CD4-positive, alpha-beta T cell treated with Interleukin-6 at 100 ng/mL for 8 hours (primary cell): ENCODE data around the gene STRA8.
"Not testable (repeated sequence)": the region's sequence is repeated elsewhere in the genome, so short reads cannot be mapped to it uniquely, and the experiment has no call there.

Experiments
- DNase-seq: peaks from one replicate; pipeline ENCODE4 v3.0.0-alpha.2; 2020; ENCODE audit warnings: mixed read lengths, low spot score

The STRA8 gene

DNA sequence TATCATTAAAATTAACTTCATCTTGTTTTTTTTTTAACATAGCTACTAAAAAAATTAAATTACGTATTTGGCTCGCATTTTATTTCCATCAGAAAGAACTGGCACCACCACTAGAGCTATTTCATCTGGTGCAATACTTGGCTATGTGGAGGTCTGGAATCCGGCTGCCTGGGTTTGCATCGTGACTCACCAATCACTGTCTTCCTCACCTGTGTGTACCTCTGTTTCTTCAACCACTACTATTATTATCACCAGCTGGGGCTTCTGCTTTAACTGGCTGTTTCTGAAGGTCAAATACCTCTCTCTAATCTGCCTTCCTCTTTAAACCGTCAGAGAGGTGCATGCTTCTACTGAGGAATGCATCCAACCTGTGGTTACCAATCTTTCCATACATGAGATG, 28.8 kb upstream of the STRA8 start:
- DNase-seq: no peak

DNA sequence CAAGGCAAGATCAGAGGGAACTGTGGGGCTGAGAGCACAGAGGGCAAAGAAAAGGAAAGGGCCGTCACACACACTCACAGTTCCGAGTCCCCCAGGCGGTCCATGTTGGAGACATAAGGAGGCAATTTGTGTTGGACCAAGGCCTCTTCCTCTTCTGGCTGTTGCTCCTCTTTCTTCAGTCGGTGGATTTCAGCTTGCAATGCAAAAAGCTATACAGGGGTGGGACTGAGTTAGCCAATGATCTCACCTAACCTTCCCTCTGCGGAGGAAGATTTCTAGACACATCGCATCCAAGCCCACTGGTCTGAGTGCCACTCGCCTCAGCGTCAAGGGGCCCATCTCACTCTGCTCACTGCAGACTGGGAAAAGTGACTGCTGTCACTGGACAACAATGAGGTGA, 27.8 kb upstream of the STRA8 start:
- DNase-seq: no peak

DNA sequence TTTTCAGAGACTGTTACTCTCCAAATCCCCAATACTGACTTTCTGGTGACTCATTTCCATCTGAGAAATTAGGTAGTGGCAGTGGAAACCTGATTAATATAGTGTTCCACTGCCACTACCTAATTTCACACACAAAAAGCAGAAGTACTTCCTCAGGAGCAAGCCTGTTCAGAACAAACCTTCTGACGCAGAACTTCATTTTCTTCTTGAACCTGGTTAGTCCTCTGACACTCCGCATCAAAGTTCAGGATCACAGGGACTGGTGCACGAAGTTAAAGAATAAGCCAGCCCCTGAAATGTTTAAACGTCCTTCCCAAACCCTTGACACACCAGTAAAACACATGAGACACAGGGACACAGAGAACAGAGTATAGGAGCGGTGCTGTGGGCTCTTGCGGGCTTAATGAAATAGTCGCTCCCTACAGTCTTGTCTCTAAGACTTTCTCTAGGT, 26.7 kb upstream of the STRA8 start:
- DNase-seq: no peak

DNA sequence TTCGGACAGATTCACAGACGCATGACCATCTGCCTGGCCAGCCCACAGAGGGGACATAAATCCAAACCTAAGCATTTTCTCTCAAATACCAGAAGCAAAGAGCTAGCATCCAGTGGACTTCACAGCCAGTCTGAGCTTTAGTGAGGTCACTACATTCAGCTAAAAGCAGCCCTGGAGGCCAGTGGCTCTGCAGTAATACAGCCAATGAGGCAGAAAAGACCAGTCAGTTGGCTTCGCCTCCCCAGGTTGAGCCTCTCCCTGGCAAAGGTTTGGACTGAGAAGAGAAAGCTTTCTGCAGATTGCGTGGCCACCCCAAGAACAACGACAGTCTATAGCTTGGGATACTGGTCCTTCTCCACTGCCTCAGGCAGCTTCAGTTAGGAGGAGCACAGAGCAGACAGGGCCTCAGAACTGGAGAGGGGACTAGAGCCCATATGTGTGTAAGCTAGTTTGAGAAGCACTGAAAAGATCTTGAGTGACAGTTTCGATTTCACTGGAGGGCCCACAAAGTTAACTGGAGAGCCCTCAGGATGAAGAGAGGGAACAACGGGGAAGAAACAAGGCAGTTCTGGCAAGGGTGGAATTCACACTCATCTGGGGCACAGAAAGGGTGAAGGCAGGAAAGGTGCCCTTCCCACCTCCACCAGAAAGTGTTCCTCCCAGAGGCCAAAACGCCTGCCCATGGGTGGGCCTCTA, 26.1 kb upstream of the STRA8 start:
- DNase-seq: no peak

DNA sequence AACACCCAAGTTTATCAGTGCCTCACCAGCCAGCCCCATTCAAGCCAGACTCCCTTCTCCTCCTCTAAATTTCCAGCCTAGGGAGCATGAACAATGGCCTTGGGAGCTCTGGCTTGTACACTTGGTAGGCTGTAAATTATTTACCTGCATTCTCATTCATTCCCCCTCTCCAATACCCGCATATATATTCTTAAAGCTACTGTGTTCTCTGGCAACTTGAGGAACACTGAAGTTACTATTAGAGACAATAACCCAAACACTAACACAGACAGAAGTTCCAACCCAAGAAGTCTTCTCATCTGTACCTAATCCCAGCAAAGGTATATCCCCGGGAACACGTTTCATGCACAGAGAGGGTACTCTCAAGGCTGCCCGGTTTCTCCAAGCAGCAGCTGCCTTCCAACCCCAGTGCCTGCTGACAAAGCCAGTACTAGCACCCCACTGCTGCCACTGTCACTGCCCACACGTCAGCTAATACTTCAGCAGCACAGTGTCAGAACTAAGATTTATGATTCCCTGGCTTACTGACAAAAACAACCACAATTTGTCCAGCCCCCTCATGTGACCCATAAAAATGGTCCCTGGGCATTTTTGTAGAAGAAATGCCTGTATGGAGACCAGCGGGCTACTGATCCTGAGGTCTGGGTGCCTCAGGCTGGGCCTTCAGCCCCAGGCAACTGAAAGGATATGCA, 25.4 kb upstream of the STRA8 start:
- no peak for DNase-seq

DNA sequence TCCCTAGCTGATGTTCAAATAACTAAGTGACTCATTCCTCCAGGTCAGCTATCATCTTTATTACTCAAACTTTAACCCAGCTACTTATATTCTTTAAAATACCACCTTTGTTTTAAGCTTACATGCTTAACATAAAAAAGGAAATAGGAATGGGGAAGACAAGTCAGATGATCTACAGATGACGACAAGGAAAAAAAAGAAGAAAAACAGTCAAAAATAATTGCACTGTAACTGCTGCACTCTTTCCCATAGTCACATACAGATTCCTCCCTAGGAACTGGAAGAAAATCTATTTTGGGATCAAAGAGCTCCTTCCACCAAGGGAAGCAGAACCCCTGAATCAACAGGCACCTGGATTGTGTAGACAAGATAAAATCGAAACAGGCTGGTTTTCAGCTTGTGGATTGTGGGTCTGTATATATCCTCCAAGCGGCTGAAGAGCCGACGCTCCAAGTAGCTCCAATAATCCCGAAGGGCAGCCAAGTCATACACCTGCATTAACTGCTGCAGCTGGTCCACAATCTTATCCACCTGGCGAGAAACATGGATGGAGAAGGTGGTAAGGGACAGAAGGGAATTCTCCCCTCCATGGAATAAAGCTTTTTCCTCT, 24.3 kb upstream of the STRA8 start:
- no peak for DNase-seq

DNA sequence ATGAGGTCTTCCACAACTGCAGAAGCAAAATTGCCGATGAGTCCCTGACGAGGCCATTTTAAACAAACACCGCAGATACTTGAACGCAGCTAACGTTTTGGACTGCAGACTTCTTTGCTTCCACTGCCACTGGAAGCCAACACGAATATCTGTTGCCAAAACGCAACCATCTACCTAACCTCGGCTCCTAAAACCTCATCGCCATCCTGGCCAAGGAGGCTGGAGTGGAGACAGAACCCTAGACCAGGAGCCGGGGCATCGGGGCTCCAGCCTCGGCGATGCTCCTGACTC, 22.8 kb upstream of the STRA8 start:
- no peak for DNase-seq

DNA sequence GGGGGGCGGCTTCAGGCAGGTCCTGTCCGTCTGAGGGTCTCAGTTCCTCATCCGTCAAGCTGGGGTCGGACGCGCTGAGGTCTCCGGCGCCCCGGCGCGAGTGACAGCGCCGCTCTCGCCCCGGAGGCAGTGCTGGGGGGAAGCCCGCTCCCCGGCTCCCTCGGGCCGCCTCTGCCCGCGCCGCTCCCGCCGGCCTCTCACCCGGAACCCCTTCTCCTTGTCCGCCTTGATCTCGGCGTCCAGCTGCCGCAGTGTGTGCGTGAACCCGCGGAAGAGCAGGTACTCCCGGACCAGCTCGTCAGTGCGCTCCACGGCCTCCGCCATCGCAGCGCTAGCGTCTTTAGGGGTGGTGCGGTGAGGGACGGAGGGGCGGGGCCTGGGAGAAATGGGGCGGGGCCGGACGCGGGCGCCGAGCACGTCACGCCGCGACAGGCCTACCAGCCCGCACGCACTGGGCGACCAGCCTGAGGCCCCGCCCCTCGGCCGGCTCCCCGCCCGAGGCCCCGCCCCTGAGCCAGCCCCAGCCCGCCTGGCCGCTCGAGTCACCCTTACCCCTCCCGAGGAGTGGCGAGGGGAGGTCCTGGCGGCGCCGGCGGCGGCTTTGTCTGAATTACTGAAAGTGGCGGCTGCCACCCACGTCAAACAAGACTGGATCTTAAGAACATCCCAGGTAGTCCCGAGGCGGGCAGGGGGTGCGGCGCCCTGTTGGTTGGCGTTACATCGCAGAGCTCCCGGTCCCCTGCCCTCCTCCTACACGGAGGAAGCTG, 22.3 kb upstream of the STRA8 start, which contains the start of gene WDR91:
Gene WDR91 (minus strand): TSS at position 348 of the 767 bp plus-strand sequence. CDS start 24 bp downstream, at position 324.
- DNase-seq: peak; percentile 97

DNA sequence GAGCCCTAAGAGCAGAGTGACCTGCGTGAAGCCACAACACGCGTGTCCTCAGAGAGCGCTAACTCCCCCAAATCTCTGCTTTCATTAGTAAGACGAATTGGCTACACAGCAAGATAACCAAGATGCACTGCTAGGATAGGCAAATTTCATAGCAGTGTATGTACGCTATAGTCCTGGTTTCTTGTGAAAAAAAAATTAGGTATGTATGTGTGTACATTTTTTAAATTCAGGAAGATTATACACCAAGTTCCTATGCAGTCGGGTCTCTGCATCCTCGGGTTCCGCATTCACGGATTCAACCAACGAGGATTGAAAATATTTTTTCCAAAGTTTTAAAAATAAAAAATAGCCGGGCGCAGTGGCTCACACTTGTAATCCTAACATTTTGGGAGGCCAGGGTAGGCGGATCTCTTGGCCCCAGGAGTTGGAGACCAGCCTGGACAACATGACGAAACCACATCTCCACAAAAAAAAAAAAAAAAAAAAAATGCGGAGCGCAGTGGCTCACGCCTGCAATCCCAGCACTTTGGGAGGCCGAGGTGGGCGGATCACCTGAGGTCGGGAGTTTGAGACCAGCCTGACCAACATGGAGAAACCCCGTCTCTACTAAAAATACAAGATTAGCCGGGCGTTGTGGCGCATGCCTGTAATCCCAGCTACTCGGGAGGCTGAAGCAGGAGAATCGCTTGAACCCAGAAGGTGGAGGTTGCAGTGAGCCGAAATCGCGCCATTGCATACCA, 21.5 kb upstream of the STRA8 start:
- not testable (repeated sequence) for DNase-seq

DNA sequence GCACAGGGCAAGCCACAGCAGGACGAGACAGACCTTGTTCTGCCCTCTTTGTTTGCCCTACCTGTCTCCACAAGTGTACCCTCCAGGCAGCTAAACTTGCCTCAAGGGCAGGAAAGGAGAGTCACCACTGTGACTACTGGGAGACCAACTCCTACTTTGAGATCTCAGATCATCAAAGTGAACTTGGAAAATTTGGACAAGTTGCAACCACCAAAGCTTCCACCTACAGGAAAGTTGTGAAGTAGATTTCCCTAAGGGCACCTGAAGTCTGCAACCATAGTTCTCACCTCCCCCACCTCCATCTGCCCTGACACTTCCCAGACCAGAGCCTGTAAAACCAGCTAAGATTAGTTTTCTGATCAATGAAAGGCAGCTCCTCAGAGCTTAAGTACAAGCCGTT, 19.8 kb upstream of the STRA8 start:
- no peak for DNase-seq

DNA sequence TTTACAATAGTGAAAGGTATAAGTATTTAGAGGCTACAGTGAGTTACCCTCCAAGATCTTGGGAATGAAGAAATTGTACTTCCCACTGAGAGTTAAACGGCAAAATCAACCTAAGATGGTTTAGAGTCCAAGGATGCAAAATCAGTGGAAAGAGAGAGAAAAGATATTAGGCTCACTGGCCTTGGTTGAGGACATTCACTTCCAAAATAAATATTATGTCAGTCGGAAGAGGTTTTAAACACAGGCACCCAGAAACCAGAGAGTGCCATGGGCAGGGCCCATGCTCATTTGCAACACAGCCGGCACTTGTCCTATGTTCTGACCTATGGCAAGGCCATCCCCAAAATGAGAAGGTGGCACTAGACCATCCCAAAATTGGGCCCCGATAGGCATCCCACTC, 18.5 kb upstream of the STRA8 start:
- DNase-seq: no peak

DNA sequence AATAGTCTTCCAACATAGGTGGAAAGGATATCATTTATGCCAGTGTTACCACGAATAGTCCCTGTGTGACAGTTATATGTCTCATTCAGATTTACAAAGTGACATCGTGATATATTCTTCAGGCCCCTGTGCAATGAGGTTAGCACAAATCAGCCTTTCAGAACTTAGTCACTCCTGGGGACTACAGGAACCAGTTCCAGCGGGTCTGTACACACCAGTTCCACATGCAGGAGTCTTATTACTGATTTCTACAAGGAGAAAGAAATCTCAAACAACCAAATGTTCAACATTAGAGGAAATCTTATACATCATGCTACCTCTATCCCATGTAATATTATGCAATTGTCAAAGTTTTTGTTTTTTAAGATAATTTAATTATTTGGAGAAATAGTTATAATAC, 17.9 kb upstream of the STRA8 start:
- no peak for DNase-seq

DNA sequence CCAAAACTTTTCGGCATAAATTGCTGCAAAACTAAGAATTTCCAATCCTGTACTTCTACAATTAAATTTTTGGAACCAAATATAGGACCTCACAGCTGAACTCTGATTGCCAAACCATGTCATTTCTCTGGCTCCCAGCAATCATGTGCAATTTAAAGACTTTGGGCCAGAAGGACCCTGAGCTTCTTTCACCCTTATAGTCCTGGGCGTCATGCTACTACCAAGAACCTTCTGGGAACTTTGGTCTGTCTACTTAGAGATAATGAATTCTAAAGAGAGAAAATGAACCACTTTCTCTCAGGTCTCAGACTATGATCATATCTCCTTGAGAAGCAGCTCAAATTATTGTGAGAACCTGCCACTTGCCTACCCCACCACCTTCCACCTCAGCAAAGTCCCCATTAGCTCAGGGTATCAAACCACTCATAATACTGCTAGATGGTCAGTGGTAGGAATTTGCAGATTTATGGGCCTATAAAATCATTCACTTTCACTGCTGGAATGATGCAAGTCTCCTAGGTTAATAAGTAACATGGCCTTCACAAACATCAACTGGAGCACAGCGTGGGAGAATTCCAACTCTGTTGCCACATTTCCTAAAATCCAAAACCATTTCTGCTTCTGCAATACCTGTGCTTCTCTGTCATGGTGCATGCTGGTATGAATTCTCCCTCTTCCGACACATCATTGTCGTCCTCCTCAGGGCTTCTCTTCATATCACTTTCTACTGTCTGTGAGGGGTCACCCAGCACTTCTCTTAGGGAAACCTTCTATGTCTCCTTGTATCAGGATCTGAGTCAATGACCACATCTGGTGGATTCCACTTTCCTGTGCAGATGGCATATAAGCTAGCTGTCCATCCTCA, 15.8 kb upstream of the STRA8 start:
- DNase-seq: no peak

DNA sequence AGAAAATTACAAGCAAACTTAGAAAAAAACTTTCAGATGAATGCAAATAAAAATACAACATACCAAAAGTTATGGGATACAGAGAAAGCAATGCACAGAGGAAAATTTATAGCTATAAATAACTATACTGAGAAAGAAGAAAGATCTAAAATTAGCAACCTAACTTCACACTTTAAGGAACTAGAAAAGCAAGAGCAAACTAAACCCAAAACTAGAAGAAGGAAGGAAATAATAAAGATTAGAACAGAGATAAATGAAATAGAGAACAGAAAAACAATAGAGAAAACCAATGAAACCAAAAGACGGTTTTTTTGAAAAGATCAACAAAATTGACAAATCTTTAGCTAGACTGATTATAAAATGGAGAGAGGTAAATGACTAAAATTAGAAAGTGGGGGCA, 9.6 kb upstream of the STRA8 start:
- DNase-seq: no peak

DNA sequence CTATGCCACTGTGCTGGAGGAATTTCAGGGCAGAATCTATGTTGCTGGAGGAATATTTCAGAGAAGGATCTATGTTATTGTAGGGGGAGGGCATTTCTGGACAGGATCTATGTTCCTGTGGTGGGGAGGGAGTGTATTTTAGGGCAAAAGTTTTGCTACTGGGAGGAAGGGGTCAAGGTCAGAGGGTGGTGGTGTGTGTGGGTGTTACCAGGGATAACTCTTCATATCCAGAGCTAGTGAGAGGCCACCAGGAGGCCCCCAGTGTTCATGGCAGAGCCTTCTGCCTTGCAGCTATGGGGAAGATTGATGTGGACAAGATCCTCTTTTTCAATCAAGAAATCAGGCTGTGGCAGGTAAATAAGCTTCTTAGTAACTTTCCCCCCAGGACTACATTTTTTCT, 2.0 kb upstream of the STRA8 start:
- no peak for DNase-seq

DNA sequence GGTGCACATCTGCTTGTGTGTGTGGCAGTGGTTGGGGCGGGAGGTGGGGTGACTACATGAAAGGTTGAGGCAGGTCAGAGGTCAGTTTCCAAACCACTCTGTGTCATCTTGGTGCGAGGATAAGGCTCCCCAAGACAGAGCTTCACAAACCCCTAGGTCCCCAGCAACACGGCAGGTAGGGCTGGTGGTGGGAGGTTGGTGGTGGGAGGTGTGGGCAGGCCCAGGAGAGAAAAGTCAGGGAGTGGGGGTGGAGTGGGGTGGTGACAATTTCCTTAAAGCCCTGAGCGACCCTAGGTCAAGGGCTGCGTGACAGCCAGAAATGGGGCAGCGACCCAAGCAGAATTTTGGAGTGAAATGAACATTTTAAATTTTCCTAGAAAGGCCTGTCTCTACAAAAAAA, 1.6 kb upstream of the STRA8 start:
- no peak for DNase-seq

DNA sequence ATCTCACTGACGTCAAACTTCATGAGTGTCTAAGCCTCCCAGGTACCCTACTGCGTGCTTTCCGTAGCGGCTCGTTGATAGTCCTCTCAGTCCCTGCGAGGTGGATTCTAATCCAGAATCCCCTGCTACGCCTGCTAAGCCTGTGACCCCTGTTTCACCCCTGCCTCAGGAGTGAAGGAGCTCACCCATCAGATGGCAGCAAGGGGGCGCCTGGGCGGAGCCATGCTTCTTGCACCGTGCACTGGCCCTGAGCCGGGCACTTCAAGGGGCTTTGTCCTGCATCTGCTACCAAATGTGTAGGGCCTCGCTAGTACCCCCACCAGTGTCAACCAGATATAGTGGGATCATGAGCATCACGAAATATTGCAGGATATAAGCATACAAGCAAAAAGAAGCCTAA, 918 bp upstream of the STRA8 start:
- DNase-seq: no peak

DNA sequence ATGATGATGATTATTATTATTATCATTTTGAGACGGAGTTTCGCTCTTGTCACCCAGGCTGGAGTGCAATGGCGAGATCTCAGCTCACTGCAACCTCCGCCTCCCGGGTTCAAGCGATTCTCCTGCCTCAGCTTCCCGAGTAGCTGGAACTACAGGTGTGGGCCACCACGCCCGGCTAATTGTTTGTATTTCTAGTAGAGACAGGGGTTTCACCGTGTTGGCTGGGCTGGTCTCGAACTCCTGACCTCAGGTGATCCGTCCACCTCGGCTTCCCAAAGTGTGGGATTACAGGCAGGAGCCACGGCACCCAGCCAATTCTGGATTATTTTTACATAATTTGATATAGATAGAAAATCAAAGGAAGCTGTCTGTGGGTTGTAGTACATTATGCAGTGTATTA, 457 bp downstream of the STRA8 start:
- not testable (repeated sequence) for DNase-seq

DNA sequence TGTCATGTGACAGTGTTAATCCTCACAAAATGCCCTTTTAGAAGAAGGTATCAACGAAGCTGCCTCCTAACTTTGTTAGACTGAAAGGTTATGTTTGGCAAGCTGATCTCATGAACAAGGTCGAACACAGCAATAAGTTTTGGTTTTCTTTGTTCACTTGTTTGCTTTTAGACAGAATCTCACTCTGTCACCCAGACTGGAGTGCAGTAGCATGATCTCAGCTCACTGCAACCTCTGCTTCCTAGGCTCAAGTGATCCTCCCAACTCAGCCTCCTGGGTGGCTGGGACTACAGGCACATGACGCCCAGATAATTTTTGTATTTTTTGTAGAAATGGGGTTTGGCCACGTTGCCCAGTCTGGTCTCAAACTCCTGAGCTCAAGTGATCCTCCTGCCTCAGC, 1.1 kb downstream of the STRA8 start:
- DNase-seq: no peak

DNA sequence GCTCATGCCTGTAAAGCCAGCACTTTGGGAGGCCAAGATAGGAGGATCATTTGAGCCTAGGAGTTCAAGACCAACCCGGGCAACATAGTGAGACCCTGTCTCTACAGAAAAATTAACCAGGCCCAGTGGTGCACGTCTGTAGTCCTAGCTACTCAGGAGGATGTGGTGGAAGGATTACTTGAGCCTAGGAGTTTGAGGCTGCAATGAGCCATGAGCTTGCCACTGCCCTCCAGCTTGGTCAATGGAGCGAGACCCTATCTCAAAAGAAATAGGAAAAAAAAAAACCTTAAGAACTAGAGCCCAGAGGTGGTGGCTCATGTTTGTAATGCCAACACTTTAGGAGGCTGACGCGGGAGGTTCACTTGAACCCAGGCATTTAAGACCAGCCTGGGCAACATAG, 2.2 kb downstream of the STRA8 start:
- DNase-seq: no peak

DNA sequence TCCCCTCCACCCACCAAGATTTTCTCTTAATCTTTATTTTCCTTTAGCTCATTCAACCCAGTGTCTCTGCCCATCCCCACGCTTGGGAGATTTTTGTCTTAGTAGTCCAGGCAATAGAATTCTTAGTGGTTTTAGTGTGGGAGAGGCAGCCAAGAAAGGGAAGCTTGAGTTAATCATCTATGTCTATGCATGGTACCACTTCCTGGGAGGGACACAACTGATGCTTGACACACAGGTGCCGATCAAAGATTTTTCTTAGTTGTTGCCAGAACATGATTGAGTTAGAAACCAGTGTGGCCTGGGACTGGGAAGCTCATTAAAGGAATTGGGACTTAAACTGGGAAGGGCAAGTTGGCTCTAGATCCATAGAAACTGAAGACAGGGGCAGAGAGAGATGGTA, 3.1 kb downstream of the STRA8 start:
- no peak for DNase-seq
